Liver (tissue), 9 donors: ENCODE data around the gene FRMD4A. TPM values are rescaled to one million over a fixed set of nuclear protein-coding genes. Genes with fewer than 3 reads are reported as not detected.

Experiments
- DNase-seq: peaks from one replicate; pipeline ENCODE4 v3.0.0-alpha.2; 2017; ENCODE audit warnings: low spot score
- H3K27ac ChIP-seq, 2 donors: one replicate each; pipeline ENCODE4 v1.7.0; 2013; ENCODE audit warnings: inconsistent platforms in 2 of 2, low read length in 2 of 2, control low read depth in 1 of 2, low read depth in 1 of 2, mild to moderate bottlenecking in 1 of 2
- H3K27me3 ChIP-seq, 4 donors: one replicate each; pipeline versions ENCODE4 v1.6.1 to v1.7.0; 2013; ENCODE audit warnings: low read length in 3 of 4, inconsistent platforms in 1 of 4, mild to moderate bottlenecking in 1 of 4, moderate library complexity in 1 of 4; ENCODE audit not compliant: control insufficient read depth in 4 of 4, insufficient read depth in 4 of 4
- H3K36me3 ChIP-seq, 4 donors: one replicate each; pipeline versions ENCODE4 v1.6.1 to v1.7.0; 2013; ENCODE audit warnings: low read length in 3 of 4, mild to moderate bottlenecking in 3 of 4, low read depth in 1 of 4, moderate library complexity in 1 of 4; ENCODE audit not compliant: control insufficient read depth in 4 of 4, insufficient read depth in 3 of 4
- H3K4me1 ChIP-seq, 4 donors: one replicate each; pipeline versions ENCODE4 v1.6.1 to v1.7.0; 2013; ENCODE audit warnings: low read length in 3 of 4, mild to moderate bottlenecking in 3 of 4, moderate library complexity in 1 of 4; ENCODE audit not compliant: control insufficient read depth in 4 of 4, insufficient read depth in 4 of 4
- H3K4me3 ChIP-seq, 3 donors: one replicate each; pipeline versions ENCODE4 v1.6.1 to v1.7.0; 2013; ENCODE audit warnings: low read length in 3 of 3, control low read depth in 1 of 3, low read depth in 1 of 3, mild to moderate bottlenecking in 1 of 3
- H3K9ac ChIP-seq, 2 donors: one replicate each; pipeline ENCODE4 v1.7.0; 2013; ENCODE audit warnings: low read length in 2 of 2, mild to moderate bottlenecking in 2 of 2, moderate library complexity in 2 of 2, control low read depth in 1 of 2, low read depth in 1 of 2
- H3K9me3 ChIP-seq, 4 donors: one replicate each; pipeline versions ENCODE4 v1.6.1 to v1.7.0; 2013; ENCODE audit warnings: low read length in 3 of 4; ENCODE audit not compliant: control insufficient read depth in 4 of 4
- EGR1 ChIP-seq, 2 donors: IDR thresholded peaks; 2 replicates each; pipeline ENCODE4 v1.6.1; 2016 to 2018; ENCODE audit warnings: antibody characterized with exemption in 2 of 2, low read depth in 2 of 2
- FOXA2 ChIP-seq: IDR thresholded peaks from 2 replicates; pipeline ENCODE4 v1.6.1; 2016; ENCODE audit warnings: antibody characterized with exemption
- GABPA ChIP-seq, 2 donors: IDR thresholded peaks in 1 of 2; conservative IDR thresholded peaks in 1 of 2; 2 replicates each; pipeline ENCODE4 v1.6.1; 2016; ENCODE audit warnings: antibody characterized with exemption in 2 of 2, mild to moderate bottlenecking in 1 of 2, moderate library complexity in 1 of 2
- HNF4A ChIP-seq, 2 donors: conservative IDR thresholded peaks; 2 replicates each; pipeline ENCODE4 v1.6.1; 2016; ENCODE audit warnings: antibody characterized with exemption in 2 of 2, mild to moderate bottlenecking in 2 of 2
- HNF4G ChIP-seq: IDR thresholded peaks from 2 replicates; pipeline ENCODE4 v1.6.1; 2016; ENCODE audit warnings: antibody characterized with exemption
- JUND ChIP-seq, 2 donors: IDR thresholded peaks; 2 replicates each; pipeline ENCODE4 v1.6.1; 2016; ENCODE audit warnings: antibody characterized with exemption in 2 of 2
- RXRA ChIP-seq, 2 donors: IDR thresholded peaks; 2 replicates each; pipeline ENCODE4 v1.6.1; 2017 to 2018; ENCODE audit warnings: antibody characterized with exemption in 2 of 2, mild to moderate bottlenecking in 1 of 2
- SP1 ChIP-seq: IDR thresholded peaks from 2 replicates; pipeline ENCODE4 v1.6.1; 2018; ENCODE audit warnings: antibody characterized with exemption, mild to moderate bottlenecking
- TAF1 ChIP-seq: conservative IDR thresholded peaks from 2 replicates; pipeline ENCODE4 v1.6.1; 2016; ENCODE audit warnings: antibody characterized with exemption, mild to moderate bottlenecking
- YY1 ChIP-seq: IDR thresholded peaks from 2 replicates; pipeline ENCODE4 v1.6.1; 2016; ENCODE audit warnings: antibody characterized with exemption, mild to moderate bottlenecking
- WGBS: extraction: QIAGEN DNeasy Blood & Tissue Kit; methylation state at CpG from one replicate; pipeline ENCODE4 v1.1.7; 2013; 5-methylcytosine and 5-hydroxymethylcytosine counted together
- polyA plus RNA-seq, 2 donors: library from polyadenylated mRNA; stranded (reverse) in 1 of 2; unstranded in 1 of 2; fragments of 200-250 nt in 1 of 2; fragments of >200 nt in 1 of 2; fragmentation: Nextera tagmentation in 1 of 2; extraction: Ambion mirVana in 1 of 2; gene quantifications; one replicate each; pipeline versions ENCODE4 v1.2.1 to v1.2.3, GENCODE V29; 2013 to 2015
- total RNA-seq, 2 donors: library from RNA; depleted of rRNA; stranded (reverse); fragments of >200 nt; gene quantifications; one replicate each; pipeline ENCODE4 v1.2.3, GENCODE V29; 2014
- TF ChIP-seq, protein P1 (sequence below): IDR thresholded peaks from 2 replicates; pipeline ENCODE4 v1.6.1; 2016; ENCODE audit warnings: antibody characterized with exemption
- TF ChIP-seq, protein P2 (sequence below): IDR thresholded peaks from 2 replicates; pipeline ENCODE4 v1.6.1; 2016; ENCODE audit warnings: antibody characterized with exemption
- TF ChIP-seq, protein P3 (sequence below): IDR thresholded peaks from 2 replicates; pipeline ENCODE4 v1.6.1; 2016; ENCODE audit warnings: antibody characterized with exemption
- donor health status: healthy.
- donor health status: healthy.
- donor health status: healthy.
- donor health status: healthy.
- donor health status: healthy.

FRMD4A gene
- total and polyA plus RNA-seq, 4 donors, result 8.2 to 34.3 (median 13.1) TPM

DNA sequence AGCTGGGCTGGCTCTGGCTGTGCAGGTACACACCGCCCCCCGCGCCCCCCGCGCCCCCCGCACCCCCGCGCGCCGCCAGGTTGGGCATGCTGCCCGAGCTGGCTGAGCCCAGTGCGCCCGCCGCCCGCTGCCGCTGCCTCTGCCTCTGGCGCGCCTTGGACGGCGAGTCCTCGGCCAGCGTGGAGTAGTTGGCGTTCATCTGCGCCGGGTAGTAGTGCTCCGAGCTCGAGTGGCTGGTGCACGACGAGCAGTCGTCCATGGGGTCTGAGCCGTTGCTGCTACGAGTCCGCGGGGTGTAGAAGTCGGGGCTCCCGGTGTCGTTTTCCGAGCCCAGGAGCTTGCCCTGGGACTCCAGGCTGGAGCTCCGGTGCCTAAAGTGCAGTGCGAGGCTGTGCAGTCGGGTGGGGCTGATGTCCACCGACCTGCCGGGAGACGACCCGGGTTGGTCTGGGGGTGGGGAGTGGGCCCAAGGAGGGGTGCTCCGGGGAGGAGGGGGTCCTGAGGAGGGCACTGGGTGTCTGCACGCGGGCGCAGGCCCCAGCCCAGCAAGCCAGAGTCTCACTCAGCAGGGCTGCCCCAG is 673.5 kb downstream of the FRMD4A start:
- Histone ChIP-seq H3K27ac (no peak overlapping the region), H3K9ac (no peak overlapping the region), H3K4me3 (no peak overlapping the region), H3K9me3 (no peaks in the 10 kb centered on the region), H3K36me3 (peaks cover 9 to 56% (median 40%) of the 10 kb centered on the region in 4 donors), H3K27me3 (no peaks in the 10 kb centered on the region), H3K4me1 (peaks cover 0 to 8% (median 0%) of the 10 kb centered on the region in 4 donors)
- DNase-seq, result no peak
- TF ChIP-seq JUND (IDR thresholded peaks at IDR 0.05) (no peak), GABPA (IDR thresholded peaks at IDR 0.05 in 1 of 2, conservative IDR thresholded peaks at IDR 0.05 in 1 of 2) (no peak), EGR1 (IDR thresholded peaks at IDR 0.05; ENCODE audit: low read depth in 2 of 2) (no peak), RXRA (IDR thresholded peaks at IDR 0.05) (no peak), TAF1 (no peak), HNF4A (conservative IDR thresholded peaks at IDR 0.05) (no peak), HNF4G (no peak)
- TF ChIP-seq, protein P1, sequence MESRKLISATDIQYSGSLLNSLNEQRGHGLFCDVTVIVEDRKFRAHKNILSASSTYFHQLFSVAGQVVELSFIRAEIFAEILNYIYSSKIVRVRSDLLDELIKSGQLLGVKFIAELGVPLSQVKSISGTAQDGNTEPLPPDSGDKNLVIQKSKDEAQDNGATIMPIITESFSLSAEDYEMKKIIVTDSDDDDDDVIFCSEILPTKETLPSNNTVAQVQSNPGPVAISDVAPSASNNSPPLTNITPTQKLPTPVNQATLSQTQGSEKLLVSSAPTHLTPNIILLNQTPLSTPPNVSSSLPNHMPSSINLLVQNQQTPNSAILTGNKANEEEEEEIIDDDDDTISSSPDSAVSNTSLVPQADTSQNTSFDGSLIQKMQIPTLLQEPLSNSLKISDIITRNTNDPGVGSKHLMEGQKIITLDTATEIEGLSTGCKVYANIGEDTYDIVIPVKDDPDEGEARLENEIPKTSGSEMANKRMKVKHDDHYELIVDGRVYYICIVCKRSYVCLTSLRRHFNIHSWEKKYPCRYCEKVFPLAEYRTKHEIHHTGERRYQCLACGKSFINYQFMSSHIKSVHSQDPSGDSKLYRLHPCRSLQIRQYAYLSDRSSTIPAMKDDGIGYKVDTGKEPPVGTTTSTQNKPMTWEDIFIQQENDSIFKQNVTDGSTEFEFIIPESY, result no peak
- WGBS, result 93% methylated on average over 49 of the region's 49 CpGs

DNA sequence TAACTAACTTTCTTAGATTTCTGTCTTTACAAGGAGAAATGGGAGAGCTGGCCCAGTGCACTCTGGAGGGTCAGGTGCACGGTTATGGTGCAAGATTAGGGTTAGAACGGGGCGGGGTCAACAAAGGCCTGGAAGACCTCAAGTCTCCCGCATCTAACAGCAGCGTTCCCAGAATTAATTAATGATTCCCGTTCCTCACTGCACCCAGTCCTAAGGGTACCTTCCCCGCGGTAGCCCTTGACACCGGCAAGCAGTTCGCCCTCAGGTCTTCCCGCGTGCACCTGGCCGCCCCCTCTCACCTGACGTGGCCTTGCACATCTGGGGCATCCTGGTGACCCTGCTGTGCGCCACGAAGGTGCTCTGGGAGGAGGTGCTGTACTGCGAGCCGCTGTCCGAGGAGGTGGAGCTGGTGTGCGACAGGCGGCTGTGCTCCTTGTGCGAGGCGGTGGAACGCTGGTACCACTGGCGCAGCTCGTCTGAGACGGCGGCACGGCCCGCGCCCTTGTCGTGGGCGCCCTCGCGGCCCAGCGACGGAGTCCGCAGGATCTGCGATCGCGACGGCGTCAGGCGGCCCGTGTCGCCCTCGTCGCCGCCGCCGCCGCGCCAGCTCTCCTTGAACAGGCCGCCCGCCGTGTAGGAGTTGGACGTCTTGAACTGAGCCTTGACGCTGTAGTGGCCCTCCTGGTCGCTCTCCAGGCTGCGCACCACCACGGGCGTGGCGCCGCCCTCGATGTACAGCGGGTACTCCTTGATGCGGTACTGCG is 674.2 kb downstream of the FRMD4A start:
- no peak overlapping the region for H3K27ac ChIP-seq
- H3K4me1 ChIP-seq, result peaks cover 0 to 8% (median 0%) of the 10 kb centered on the region in 4 donors
- H3K9ac ChIP-seq, result no peak overlapping the region
- no peak overlapping the region for H3K4me3 ChIP-seq
- H3K27me3 ChIP-seq, result no peaks in the 10 kb centered on the region
- peaks cover 9 to 57% (median 44%) of the 10 kb centered on the region in 4 donors for H3K36me3 ChIP-seq
- no peak for DNase-seq
- TF ChIP-seq, protein P1, result no peak
- TF ChIP-seq YY1, result no peak
- TF ChIP-seq, protein P2, sequence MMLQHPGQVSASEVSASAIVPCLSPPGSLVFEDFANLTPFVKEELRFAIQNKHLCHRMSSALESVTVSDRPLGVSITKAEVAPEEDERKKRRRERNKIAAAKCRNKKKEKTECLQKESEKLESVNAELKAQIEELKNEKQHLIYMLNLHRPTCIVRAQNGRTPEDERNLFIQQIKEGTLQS, result no peak
- TF ChIP-seq HNF4A (conservative IDR thresholded peaks at IDR 0.05), result no peak
- TF ChIP-seq HNF4G, result no peak
- no peak for TF ChIP-seq EGR1 (IDR thresholded peaks at IDR 0.05; ENCODE audit: low read depth in 2 of 2)
- TF ChIP-seq, protein P3, sequence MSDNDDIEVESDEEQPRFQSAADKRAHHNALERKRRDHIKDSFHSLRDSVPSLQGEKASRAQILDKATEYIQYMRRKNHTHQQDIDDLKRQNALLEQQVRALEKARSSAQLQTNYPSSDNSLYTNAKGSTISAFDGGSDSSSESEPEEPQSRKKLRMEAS, result no peak
- TF ChIP-seq SP1, result no peak
- no peak for TF ChIP-seq FOXA2
- WGBS, result 95% methylated on average over 68 of the region's 68 CpGs
- H3K9me3 ChIP-seq, result no peaks in the 10 kb centered on the region
